IMR-90 (cell line): ENCODE data around the gene KPNA1. TPM values are rescaled to one million over a fixed set of nuclear protein-coding genes. Genes with fewer than 3 reads are reported as not detected.

ENCODE experiments used
- ATAC-seq: fragments of 200-7000 bp; cut with Tn5 transposase; 2 replicates; pipeline ENCODE4 v1.9.1; 2020; ENCODE audit warnings: low read depth, mild to moderate bottlenecking, moderate library complexity
- BruUV-seq: library from RNA; stranded (reverse); fragments of 400-500 nt; replicated peaks from 2 replicates; lab custom pipeline; 2021; lab: Mats Ljungman, UMichigan
- CTCF ChIA-PET: fragments of 300-600 bp; formaldehyde crosslinking; extraction: SDS; loops from one replicate; lab custom pipeline; 2021; ENCODE audit warnings: antibody characterized with exemption; lab: Yijun Ruan, JAX
- POLR2A ChIA-PET: fragments of 300-600 bp; sonication (Branson Sonifier 250); formaldehyde crosslinking; loops from one replicate; lab custom pipeline; 2022; ENCODE audit warnings: antibody characterized with exemption; ENCODE audit not compliant: unreplicated experiment; lab: Charles Lee
- DNase-seq: peaks from one replicate; pipeline ENCODE4 v3.0.0; 2013
- H2AFZ ChIP-seq: replicated peaks from 2 replicates; pipeline ENCODE3; 2013; ENCODE audit warnings: low read length, mild to moderate bottlenecking; ENCODE audit not compliant: poor library complexity
- H2AK5ac ChIP-seq: 2 replicates; pipeline ENCODE4 v1.6.1; 2013; ENCODE audit warnings: low read depth, low read length, inconsistent platforms
- H2AK9ac ChIP-seq: replicated peaks from 2 replicates; pipeline ENCODE3; 2013; ENCODE audit warnings: mild to moderate bottlenecking, low read depth, low read length, moderate library complexity; ENCODE audit not compliant: poor library complexity
- H2BK120ac ChIP-seq: 2 replicates; pipeline ENCODE4 v1.6.1; 2013; ENCODE audit warnings: low read depth, low read length, inconsistent platforms
- H2BK15ac ChIP-seq: 3 replicates; pipeline ENCODE4 v1.6.1; 2013; ENCODE audit warnings: low read depth, low read length, inconsistent platforms
- H2BK20ac ChIP-seq: 2 replicates; pipeline ENCODE4 v1.6.1; 2013; ENCODE audit warnings: low read depth, mild to moderate bottlenecking, inconsistent platforms, low read length, moderate library complexity
- H2BK5ac ChIP-seq: 2 replicates; pipeline ENCODE4 v1.6.1; 2013; ENCODE audit warnings: mild to moderate bottlenecking, low read depth, low read length, inconsistent platforms; ENCODE audit not compliant: poor library complexity, severe bottlenecking
- H3K14ac ChIP-seq: replicated peaks from 2 replicates; pipeline ENCODE4 v1.6.1; 2013; ENCODE audit warnings: low read depth, low read length, inconsistent platforms
- H3K18ac ChIP-seq: 2 replicates; pipeline ENCODE4 v1.6.1; 2013; ENCODE audit warnings: low read depth, low read length, control low read depth
- H3K23ac ChIP-seq: 2 replicates; pipeline ENCODE4 v1.6.1; 2013; ENCODE audit warnings: low read depth, low read length, inconsistent platforms
- H3K27ac ChIP-seq: 2 replicates; pipeline ENCODE4 v1.5.1; 2013; ENCODE audit warnings: mild to moderate bottlenecking, control low read depth, low read length; ENCODE audit not compliant: insufficient read depth
- H3K27me3 ChIP-seq: 2 replicates; pipeline ENCODE4 v1.6.1; 2013; ENCODE audit warnings: low read length; ENCODE audit not compliant: control insufficient read depth, insufficient read depth
- H3K36me3 ChIP-seq: 2 replicates; pipeline ENCODE4 v1.6.1; 2013; ENCODE audit warnings: low read length, mixed read lengths; ENCODE audit not compliant: control insufficient read depth, insufficient read depth
- H3K4ac ChIP-seq: 2 replicates; pipeline ENCODE4 v1.6.1; 2013; ENCODE audit warnings: low read depth, low read length, inconsistent platforms
- H3K4me1 ChIP-seq: 2 replicates; pipeline ENCODE4 v1.6.1; 2013; ENCODE audit warnings: low read length, mixed read lengths; ENCODE audit not compliant: control insufficient read depth, insufficient read depth
- H3K4me2 ChIP-seq: 2 replicates; pipeline ENCODE4 v1.6.1; 2013; ENCODE audit warnings: low read depth, mild to moderate bottlenecking, control low read depth, low read length, moderate library complexity
- H3K4me3 ChIP-seq: 2 replicates; pipeline ENCODE4 v1.5.1; 2013; ENCODE audit warnings: low read depth, mild to moderate bottlenecking, control low read depth, low read length, moderate library complexity; ENCODE audit not compliant: insufficient read depth
- H3K56ac ChIP-seq: 2 replicates; pipeline ENCODE4 v1.6.1; 2013; ENCODE audit warnings: low read length, inconsistent platforms; ENCODE audit not compliant: insufficient read depth; ENCODE audit errors: extremely low read depth
- H3K79me1 ChIP-seq, 2 experiments: 2 replicates each; pipeline ENCODE4 v1.6.1; 2013; ENCODE audit warnings: low read length in 2 of 2, inconsistent platforms in 1 of 2, low read depth in 1 of 2
- H3K9ac ChIP-seq: 2 replicates; pipeline ENCODE4 v1.6.1; 2013; ENCODE audit warnings: low read depth, low read length, control low read depth
- H3K9me1 ChIP-seq: 2 replicates; pipeline ENCODE4 v1.6.1; 2013; ENCODE audit warnings: low read length, inconsistent platforms; ENCODE audit not compliant: insufficient read depth
- H3K9me3 ChIP-seq: 2 replicates; pipeline ENCODE4 v1.6.1; 2013; ENCODE audit warnings: low read length; ENCODE audit not compliant: control insufficient read depth, insufficient read depth
- H4K20me1 ChIP-seq: 2 replicates; pipeline ENCODE4 v1.6.1; 2013; ENCODE audit warnings: low read length, inconsistent platforms; ENCODE audit not compliant: insufficient read depth
- H4K5ac ChIP-seq: 2 replicates; pipeline ENCODE4 v1.6.1; 2013; ENCODE audit warnings: mild to moderate bottlenecking, low read depth, low read length, control low read depth
- H4K8ac ChIP-seq, 2 experiments: 2 replicates each; pipeline ENCODE4 v1.6.1; 2013; ENCODE audit warnings: low read depth in 2 of 2, low read length in 2 of 2, control low read depth in 1 of 2, inconsistent platforms in 1 of 2
- H4K91ac ChIP-seq: 2 replicates; pipeline ENCODE4 v1.6.1; 2013; ENCODE audit warnings: low read depth, low read length, inconsistent platforms; ENCODE audit not compliant: insufficient read depth
- BHLHE40 ChIP-seq: fragments of 150-350 bp; IDR thresholded peaks from 2 replicates; pipeline ENCODE4 v1.6.1; 2016; ENCODE audit warnings: mild to moderate bottlenecking, low read depth, low read length
- CEBPB ChIP-seq: IDR thresholded peaks from 2 replicates; pipeline ENCODE4 v1.6.1; 2012; ENCODE audit warnings: low read depth, low read length, improper control_type of control experiment
- CHD1 ChIP-seq: IDR thresholded peaks from 2 replicates; pipeline ENCODE4 v1.6.1; 2012; ENCODE audit warnings: low read depth, low read length, improper control_type of control experiment
- FOS ChIP-seq: fragments of 150-350 bp; IDR thresholded peaks from 2 replicates; pipeline ENCODE4 v1.6.1; 2016; ENCODE audit warnings: low read depth, low read length
- MAFK ChIP-seq: IDR thresholded peaks from 2 replicates; pipeline ENCODE4 v1.6.1; 2012; ENCODE audit warnings: low read depth, low read length, improper control_type of control experiment
- MAZ ChIP-seq: IDR thresholded peaks from 2 replicates; pipeline ENCODE4 v1.6.1; 2012; ENCODE audit warnings: low read depth, mild to moderate bottlenecking, low read length, improper control_type of control experiment, moderate library complexity, borderline replicate concordance
- MXI1 ChIP-seq: IDR thresholded peaks from 2 replicates; pipeline ENCODE4 v1.6.1; 2012; ENCODE audit warnings: low read depth, mild to moderate bottlenecking, low read length, moderate library complexity, borderline replicate concordance
- NFE2L2 ChIP-seq: fragments of 150-350 bp; IDR thresholded peaks from 2 replicates; pipeline ENCODE4 v1.6.1; 2016; ENCODE audit warnings: low read depth, mild to moderate bottlenecking, low read length
- POLR2A ChIP-seq: IDR thresholded peaks from 2 replicates; pipeline ENCODE4 v1.6.1; 2012; ENCODE audit warnings: mild to moderate bottlenecking, low read depth, low read length
- RAD21 ChIP-seq: IDR thresholded peaks from 2 replicates; pipeline ENCODE4 v1.6.1; 2012; ENCODE audit warnings: low read length, improper control_type of control experiment
- RCOR1 ChIP-seq: IDR thresholded peaks from 2 replicates; pipeline ENCODE4 v1.6.1; 2012; ENCODE audit warnings: mild to moderate bottlenecking, low read length, improper control_type of control experiment; ENCODE audit not compliant: insufficient replicate concordance
- RFX5 ChIP-seq: IDR thresholded peaks from 2 replicates; pipeline ENCODE4 v1.8.0; 2012; ENCODE audit warnings: low read depth, mild to moderate bottlenecking, low read length, moderate library complexity
- WGBS, 2 experiments: methylation state at CpG; one replicate each; pipeline versions ENCODE4 v1.1.5 to v1.1.7; 2013; ENCODE audit warnings: missing lambda C conversion rate in 2 of 2; ENCODE audit not compliant: insufficient read length in 1 of 2; ENCODE audit errors: extremely low coverage in 2 of 2; 5-methylcytosine and 5-hydroxymethylcytosine counted together
- dilution Hi-C: fragments of 300-500 bp; cut with HindIII; formaldehyde crosslinking; loops from one replicate; pipeline ENCODE4 v1.14.3; 2018; ENCODE audit warnings: low sequenced_read_pairs; ENCODE audit not compliant: unreplicated experiment
- in situ Hi-C: fragments of 300-500 bp; cut with MboI; formaldehyde crosslinking; loops from 3 replicates; pipeline ENCODE4 v1.14.3; 2019; ENCODE audit warnings: low sequenced_read_pairs, inconsistent platforms, mixed read lengths
- intact Hi-C: fragments of 100-400 bp; cut with micrococcal nuclease; formaldehyde crosslinking; loops from 2 replicates; pipeline ENCODE4 v1.10.0; 2022
- polyA plus RNA-seq, 3 experiments: library from polyadenylated mRNA; depleted of rRNA; stranded (reverse); fragments of >200 nt; gene quantifications; 2 replicates each; pipeline ENCODE4 v1.2.3, GENCODE V29; 2012; ENCODE audit warnings: low replicate concordance in 1 of 3
- total RNA-seq: library from RNA; depleted of rRNA; stranded (reverse); fragments of >200 nt; gene quantifications from 2 replicates; pipeline ENCODE4 v1.2.3, GENCODE V29; 2012
- TF ChIP-seq, protein P1 (sequence below): fragments of 150-350 bp; IDR thresholded peaks from 2 replicates; pipeline ENCODE4 v1.6.1; 2016; ENCODE audit warnings: low read depth, mild to moderate bottlenecking, low read length, moderate library complexity, borderline replicate concordance
- TF ChIP-seq, protein P2 (sequence below): fragments of 150-350 bp; IDR thresholded peaks from 2 replicates; pipeline ENCODE4 v1.6.1; 2017; ENCODE audit warnings: mild to moderate bottlenecking, antibody characterized with exemption, low read length, low read depth

The KPNA1 gene
- total and polyA plus RNA-seq, 2 of the 4 experiments (the other 2 are of a cell fraction), result 30.6 to 112 TPM

- Histone ChIP-seq H2BK20ac (no peak overlapping the region), H2BK120ac (no peak overlapping the region), H3K23ac (no peak overlapping the region), H3K18ac (no peak overlapping the region), H3K4me3 (no peak overlapping the region), H3K4me1 (0 out of 2 replicates have a peak, but pooled peaks cover 1% of the 10 kb centered on the region), H3K9me1 (peaks cover 6% of the 10 kb centered on the region), H2AK9ac (no peak overlapping the region), H2BK15ac (no peak overlapping the region), H4K5ac (no peak overlapping the region), H3K9ac (no peak overlapping the region), H4K91ac (no peak overlapping the region), H3K14ac (no peak overlapping the region), H2BK5ac (no peak overlapping the region), H3K56ac (no peak overlapping the region), H3K36me3 (no peaks in the 10 kb centered on the region), H4K20me1 (peaks cover 76% of the 10 kb centered on the region), H4K8ac (no peak overlapping the region), H2AFZ (no peak overlapping the region), H2AK5ac (no peak overlapping the region), H3K4ac (no peak overlapping the region), H3K27ac (no peak overlapping the region), H3K4me2 (no peak overlapping the region), H3K27me3 (no peaks in the 10 kb centered on the region), H3K79me1 (peaks cover 9 to 50% of the 10 kb centered on the region in 2 experiments; a peak in 3 of 4 replicates), H3K9me3 (no peaks in the 10 kb centered on the region)
- in situ Hi-C loops, result no loop called here
- dilution Hi-C loops, result no loop called here
- DNase-seq, result no peak
- CTCF ChIA-PET, result no interaction called here
- no TSS peak for BruUV-seq
- 60% methylated on average over 1 of the region's 2 CpGs; no CpG with 5 or more reads in 1 of the 2 experiments for WGBS, 2 experiments
- no peak for ATAC-seq
- TF ChIP-seq CEBPB (no peak), MAFK (no peak), RCOR1 (no peak), NFE2L2 (no peak), RFX5 (no peak), CHD1 (no peak), MAZ (no peak), BHLHE40 (no peak), FOS (no peak), RAD21 (no peak), POLR2A (no peak), MXI1 (no peak)
- TF ChIP-seq, protein P1, sequence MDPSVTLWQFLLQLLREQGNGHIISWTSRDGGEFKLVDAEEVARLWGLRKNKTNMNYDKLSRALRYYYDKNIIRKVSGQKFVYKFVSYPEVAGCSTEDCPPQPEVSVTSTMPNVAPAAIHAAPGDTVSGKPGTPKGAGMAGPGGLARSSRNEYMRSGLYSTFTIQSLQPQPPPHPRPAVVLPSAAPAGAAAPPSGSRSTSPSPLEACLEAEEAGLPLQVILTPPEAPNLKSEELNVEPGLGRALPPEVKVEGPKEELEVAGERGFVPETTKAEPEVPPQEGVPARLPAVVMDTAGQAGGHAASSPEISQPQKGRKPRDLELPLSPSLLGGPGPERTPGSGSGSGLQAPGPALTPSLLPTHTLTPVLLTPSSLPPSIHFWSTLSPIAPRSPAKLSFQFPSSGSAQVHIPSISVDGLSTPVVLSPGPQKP, result no peak
- TF ChIP-seq, protein P2, sequence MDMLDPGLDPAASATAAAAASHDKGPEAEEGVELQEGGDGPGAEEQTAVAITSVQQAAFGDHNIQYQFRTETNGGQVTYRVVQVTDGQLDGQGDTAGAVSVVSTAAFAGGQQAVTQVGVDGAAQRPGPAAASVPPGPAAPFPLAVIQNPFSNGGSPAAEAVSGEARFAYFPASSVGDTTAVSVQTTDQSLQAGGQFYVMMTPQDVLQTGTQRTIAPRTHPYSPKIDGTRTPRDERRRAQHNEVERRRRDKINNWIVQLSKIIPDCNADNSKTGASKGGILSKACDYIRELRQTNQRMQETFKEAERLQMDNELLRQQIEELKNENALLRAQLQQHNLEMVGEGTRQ, result no peak
- intact Hi-C loops, result no loop called here
- POLR2A ChIA-PET, result no interaction called here
Observed at GRCh38 chr3:122505676-122506075, 9.1 kb downstream of the KPNA1 start.
